IMR-90 (cell line): ENCODE results near the gene TBC1D22A. TPM values are rescaled to one million over a fixed set of nuclear protein-coding genes. Genes with fewer than 3 reads are reported as not detected.

Experiments
- ATAC-seq: fragments of 200-7000 bp; cut with Tn5 transposase; 2 replicates; pipeline ENCODE4 v1.9.1; 2020; ENCODE audit warnings: low read depth, mild to moderate bottlenecking, moderate library complexity
- BruUV-seq: library from RNA; stranded (reverse); fragments of 400-500 nt; replicated peaks from 2 replicates; lab custom pipeline; 2021; lab: Mats Ljungman, UMichigan
- CTCF ChIA-PET: fragments of 300-600 bp; formaldehyde crosslinking; extraction: SDS; loops from one replicate; lab custom pipeline; 2021; ENCODE audit warnings: antibody characterized with exemption; lab: Yijun Ruan, JAX
- POLR2A ChIA-PET: fragments of 300-600 bp; sonication (Branson Sonifier 250); formaldehyde crosslinking; loops from one replicate; lab custom pipeline; 2022; ENCODE audit warnings: antibody characterized with exemption; ENCODE audit not compliant: unreplicated experiment; lab: Charles Lee
- DNase-seq: peaks from one replicate; pipeline ENCODE4 v3.0.0; 2013
- H2AFZ ChIP-seq: replicated peaks from 2 replicates; pipeline ENCODE3; 2013; ENCODE audit warnings: low read length, mild to moderate bottlenecking; ENCODE audit not compliant: poor library complexity
- H2AK5ac ChIP-seq: 2 replicates; pipeline ENCODE4 v1.6.1; 2013; ENCODE audit warnings: low read depth, low read length, inconsistent platforms
- H2AK9ac ChIP-seq: replicated peaks from 2 replicates; pipeline ENCODE3; 2013; ENCODE audit warnings: mild to moderate bottlenecking, low read depth, low read length, moderate library complexity; ENCODE audit not compliant: poor library complexity
- H2BK120ac ChIP-seq: 2 replicates; pipeline ENCODE4 v1.6.1; 2013; ENCODE audit warnings: low read depth, low read length, inconsistent platforms
- H2BK15ac ChIP-seq: 3 replicates; pipeline ENCODE4 v1.6.1; 2013; ENCODE audit warnings: low read depth, low read length, inconsistent platforms
- H2BK20ac ChIP-seq: 2 replicates; pipeline ENCODE4 v1.6.1; 2013; ENCODE audit warnings: low read depth, mild to moderate bottlenecking, inconsistent platforms, low read length, moderate library complexity
- H2BK5ac ChIP-seq: 2 replicates; pipeline ENCODE4 v1.6.1; 2013; ENCODE audit warnings: mild to moderate bottlenecking, low read depth, low read length, inconsistent platforms; ENCODE audit not compliant: poor library complexity, severe bottlenecking
- H3K14ac ChIP-seq: replicated peaks from 2 replicates; pipeline ENCODE4 v1.6.1; 2013; ENCODE audit warnings: low read depth, low read length, inconsistent platforms
- H3K18ac ChIP-seq: 2 replicates; pipeline ENCODE4 v1.6.1; 2013; ENCODE audit warnings: low read depth, low read length, control low read depth
- H3K23ac ChIP-seq: 2 replicates; pipeline ENCODE4 v1.6.1; 2013; ENCODE audit warnings: low read depth, low read length, inconsistent platforms
- H3K27ac ChIP-seq: 2 replicates; pipeline ENCODE4 v1.5.1; 2013; ENCODE audit warnings: mild to moderate bottlenecking, control low read depth, low read length; ENCODE audit not compliant: insufficient read depth
- H3K27me3 ChIP-seq: 2 replicates; pipeline ENCODE4 v1.6.1; 2013; ENCODE audit warnings: low read length; ENCODE audit not compliant: control insufficient read depth, insufficient read depth
- H3K36me3 ChIP-seq: 2 replicates; pipeline ENCODE4 v1.6.1; 2013; ENCODE audit warnings: low read length, mixed read lengths; ENCODE audit not compliant: control insufficient read depth, insufficient read depth
- H3K4ac ChIP-seq: 2 replicates; pipeline ENCODE4 v1.6.1; 2013; ENCODE audit warnings: low read depth, low read length, inconsistent platforms
- H3K4me1 ChIP-seq: 2 replicates; pipeline ENCODE4 v1.6.1; 2013; ENCODE audit warnings: low read length, mixed read lengths; ENCODE audit not compliant: control insufficient read depth, insufficient read depth
- H3K4me2 ChIP-seq: 2 replicates; pipeline ENCODE4 v1.6.1; 2013; ENCODE audit warnings: low read depth, mild to moderate bottlenecking, control low read depth, low read length, moderate library complexity
- H3K4me3 ChIP-seq: 2 replicates; pipeline ENCODE4 v1.5.1; 2013; ENCODE audit warnings: low read depth, mild to moderate bottlenecking, control low read depth, low read length, moderate library complexity; ENCODE audit not compliant: insufficient read depth
- H3K56ac ChIP-seq: 2 replicates; pipeline ENCODE4 v1.6.1; 2013; ENCODE audit warnings: low read length, inconsistent platforms; ENCODE audit not compliant: insufficient read depth; ENCODE audit errors: extremely low read depth
- H3K79me1 ChIP-seq, 2 experiments: 2 replicates each; pipeline ENCODE4 v1.6.1; 2013; ENCODE audit warnings: low read length in 2 of 2, inconsistent platforms in 1 of 2, low read depth in 1 of 2
- H3K9ac ChIP-seq: 2 replicates; pipeline ENCODE4 v1.6.1; 2013; ENCODE audit warnings: low read depth, low read length, control low read depth
- H3K9me1 ChIP-seq: 2 replicates; pipeline ENCODE4 v1.6.1; 2013; ENCODE audit warnings: low read length, inconsistent platforms; ENCODE audit not compliant: insufficient read depth
- H3K9me3 ChIP-seq: 2 replicates; pipeline ENCODE4 v1.6.1; 2013; ENCODE audit warnings: low read length; ENCODE audit not compliant: control insufficient read depth, insufficient read depth
- H4K20me1 ChIP-seq: 2 replicates; pipeline ENCODE4 v1.6.1; 2013; ENCODE audit warnings: low read length, inconsistent platforms; ENCODE audit not compliant: insufficient read depth
- H4K5ac ChIP-seq: 2 replicates; pipeline ENCODE4 v1.6.1; 2013; ENCODE audit warnings: mild to moderate bottlenecking, low read depth, low read length, control low read depth
- H4K8ac ChIP-seq, 2 experiments: 2 replicates each; pipeline ENCODE4 v1.6.1; 2013; ENCODE audit warnings: low read depth in 2 of 2, low read length in 2 of 2, control low read depth in 1 of 2, inconsistent platforms in 1 of 2
- H4K91ac ChIP-seq: 2 replicates; pipeline ENCODE4 v1.6.1; 2013; ENCODE audit warnings: low read depth, low read length, inconsistent platforms; ENCODE audit not compliant: insufficient read depth
- BHLHE40 ChIP-seq: fragments of 150-350 bp; IDR thresholded peaks from 2 replicates; pipeline ENCODE4 v1.6.1; 2016; ENCODE audit warnings: mild to moderate bottlenecking, low read depth, low read length
- CEBPB ChIP-seq: IDR thresholded peaks from 2 replicates; pipeline ENCODE4 v1.6.1; 2012; ENCODE audit warnings: low read depth, low read length, improper control_type of control experiment
- FOS ChIP-seq: fragments of 150-350 bp; IDR thresholded peaks from 2 replicates; pipeline ENCODE4 v1.6.1; 2016; ENCODE audit warnings: low read depth, low read length
- MAZ ChIP-seq: IDR thresholded peaks from 2 replicates; pipeline ENCODE4 v1.6.1; 2012; ENCODE audit warnings: low read depth, mild to moderate bottlenecking, low read length, improper control_type of control experiment, moderate library complexity, borderline replicate concordance
- MXI1 ChIP-seq: IDR thresholded peaks from 2 replicates; pipeline ENCODE4 v1.6.1; 2012; ENCODE audit warnings: low read depth, mild to moderate bottlenecking, low read length, moderate library complexity, borderline replicate concordance
- NFE2L2 ChIP-seq: fragments of 150-350 bp; IDR thresholded peaks from 2 replicates; pipeline ENCODE4 v1.6.1; 2016; ENCODE audit warnings: low read depth, mild to moderate bottlenecking, low read length
- RAD21 ChIP-seq: IDR thresholded peaks from 2 replicates; pipeline ENCODE4 v1.6.1; 2012; ENCODE audit warnings: low read length, improper control_type of control experiment
- SMC3 ChIP-seq: fragments of 150-350 bp; IDR thresholded peaks from 2 replicates; pipeline ENCODE4 v1.6.1; 2016; ENCODE audit warnings: low read depth, mild to moderate bottlenecking, antibody characterized with exemption, low read length, moderate library complexity
- USF2 ChIP-seq: fragments of 150-350 bp; IDR thresholded peaks from 2 replicates; pipeline ENCODE4 v1.6.1; 2017; ENCODE audit warnings: mild to moderate bottlenecking, antibody characterized with exemption, low read length, low read depth
- WGBS, 2 experiments: methylation state at CpG; one replicate each; pipeline versions ENCODE4 v1.1.5 to v1.1.7; 2013; ENCODE audit warnings: missing lambda C conversion rate in 2 of 2; ENCODE audit not compliant: insufficient read length in 1 of 2; ENCODE audit errors: extremely low coverage in 2 of 2; 5-methylcytosine and 5-hydroxymethylcytosine counted together
- dilution Hi-C: fragments of 300-500 bp; cut with HindIII; formaldehyde crosslinking; loops from one replicate; pipeline ENCODE4 v1.14.3; 2018; ENCODE audit warnings: low sequenced_read_pairs; ENCODE audit not compliant: unreplicated experiment
- in situ Hi-C: fragments of 300-500 bp; cut with MboI; formaldehyde crosslinking; loops from 3 replicates; pipeline ENCODE4 v1.14.3; 2019; ENCODE audit warnings: low sequenced_read_pairs, inconsistent platforms, mixed read lengths
- intact Hi-C: fragments of 100-400 bp; cut with micrococcal nuclease; formaldehyde crosslinking; loops from 2 replicates; pipeline ENCODE4 v1.10.0; 2022
- polyA plus RNA-seq, 3 experiments: library from polyadenylated mRNA; depleted of rRNA; stranded (reverse); fragments of >200 nt; gene quantifications; 2 replicates each; pipeline ENCODE4 v1.2.3, GENCODE V29; 2012; ENCODE audit warnings: low replicate concordance in 1 of 3
- total RNA-seq: library from RNA; depleted of rRNA; stranded (reverse); fragments of >200 nt; gene quantifications from 2 replicates; pipeline ENCODE4 v1.2.3, GENCODE V29; 2012

Gene TBC1D22A
- total and polyA plus RNA-seq, 2 of the 4 experiments (the other 2 are of a cell fraction): 9.0 to 16.7 TPM

- Histone ChIP-seq H3K27me3 (no peaks in the 10 kb centered on the region), H4K20me1 (no peaks in the 10 kb centered on the region), H3K4me3 (no peak overlapping the region), H4K5ac (no peak overlapping the region), H3K56ac (no peak overlapping the region), H3K23ac (no peak overlapping the region), H2AK9ac (no peak overlapping the region), H2BK120ac (no peak overlapping the region), H4K8ac (no peak overlapping the region), H4K91ac (no peak overlapping the region), H3K18ac (no peak overlapping the region), H2BK5ac (no peak overlapping the region), H3K14ac (no peak overlapping the region), H2AK5ac (no peak overlapping the region), H2BK20ac (no peak overlapping the region), H3K36me3 (peaks cover 5% of the 10 kb centered on the region; the same call in 1 of the 2 replicates), H2BK15ac (no peak overlapping the region), H3K27ac (no peak overlapping the region), H3K9me3 (peaks cover 2% of the 10 kb centered on the region; the same call in 1 of the 2 replicates), H3K4me2 (no peak overlapping the region), H3K79me1 (peaks cover 0 to 5% of the 10 kb centered on the region in 2 experiments; a peak in 1 of 4 replicates), H3K9ac (no peak overlapping the region), H2AFZ (no peak overlapping the region), H3K9me1 (peaks cover 14% of the 10 kb centered on the region), H3K4me1 (peaks cover 15% of the 10 kb centered on the region), H3K4ac (no peak overlapping the region)
- intact Hi-C loops (loop anchor here (10.0 kb wide), 1 partner anchor 312 kb away; no protein-coding TSS in a partner anchor), in situ Hi-C loops (no loop called here), dilution Hi-C loops (no loop called here)
- ATAC-seq (no peak), DNase-seq (no peak)
- CTCF ChIA-PET: no interaction called here
- POLR2A ChIA-PET: no interaction called here
- 81% methylated on average over 6 of the region's 15 CpGs; no CpG with 5 or more reads in 1 of the 2 experiments for WGBS, 2 experiments
- no TSS peak for BruUV-seq
- no peak for TF ChIP-seq SMC3
- TF ChIP-seq RAD21: no peak
- no peak for TF ChIP-seq NFE2L2
- no peak for TF ChIP-seq USF2
- no peak for TF ChIP-seq BHLHE40
- no peak for TF ChIP-seq MXI1
- TF ChIP-seq FOS: no peak
- no peak for TF ChIP-seq CEBPB
- no peak for TF ChIP-seq MAZ
Observed at GRCh38 chr22:47157093-47157420, 394.6 kb downstream of the TBC1D22A start.
